Measurements from ENCODE around the gene DEF6. TPM values are rescaled to one million over a fixed set of nuclear protein-coding genes. Genes with fewer than 3 reads are reported as not detected.

The DEF6 gene
- total and polyA plus RNA-seq, 2 experiments from 2014 or later: 5.1 to 7.2 TPM

DNA sequence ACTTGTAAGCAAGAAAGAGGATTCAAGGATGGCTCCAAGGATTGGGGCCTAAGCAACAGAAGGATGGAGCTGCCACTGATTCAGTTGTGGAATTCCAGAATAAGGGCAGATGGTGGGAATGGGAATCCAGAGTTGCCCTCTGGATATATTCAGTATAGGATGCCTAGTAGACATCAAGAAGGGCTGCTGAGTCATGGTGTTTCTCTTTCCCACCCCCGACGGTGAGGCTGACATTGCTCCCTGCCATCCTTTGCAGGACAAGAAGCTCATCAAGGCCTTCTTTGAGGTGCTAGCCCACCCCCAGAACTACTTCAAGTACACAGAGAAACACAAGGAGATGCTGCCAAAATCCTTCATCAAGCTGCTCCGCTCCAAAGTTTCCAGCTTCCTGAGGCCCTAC lies 49.3 kb upstream of the DEF6 start (continued):
- no peak for TF ChIP-seq ZNF462 (CRISPR knock-in tag; IDR thresholded peaks at IDR 0.05)
- TF ChIP-seq NANOG (IDR thresholded peaks at IDR 0.05; ENCODE audit: borderline replicate concordance): no peak
- TF ChIP-seq EZH2phosphoT487 (IDR thresholded peaks at IDR 0.05; ENCODE audit: unreplicated experiment): no peak
- no peak for TF ChIP-seq EZH2 (IDR thresholded peaks at IDR 0.05; ENCODE audit: low read depth, unreplicated experiment)
- TF ChIP-seq, protein P1, sequence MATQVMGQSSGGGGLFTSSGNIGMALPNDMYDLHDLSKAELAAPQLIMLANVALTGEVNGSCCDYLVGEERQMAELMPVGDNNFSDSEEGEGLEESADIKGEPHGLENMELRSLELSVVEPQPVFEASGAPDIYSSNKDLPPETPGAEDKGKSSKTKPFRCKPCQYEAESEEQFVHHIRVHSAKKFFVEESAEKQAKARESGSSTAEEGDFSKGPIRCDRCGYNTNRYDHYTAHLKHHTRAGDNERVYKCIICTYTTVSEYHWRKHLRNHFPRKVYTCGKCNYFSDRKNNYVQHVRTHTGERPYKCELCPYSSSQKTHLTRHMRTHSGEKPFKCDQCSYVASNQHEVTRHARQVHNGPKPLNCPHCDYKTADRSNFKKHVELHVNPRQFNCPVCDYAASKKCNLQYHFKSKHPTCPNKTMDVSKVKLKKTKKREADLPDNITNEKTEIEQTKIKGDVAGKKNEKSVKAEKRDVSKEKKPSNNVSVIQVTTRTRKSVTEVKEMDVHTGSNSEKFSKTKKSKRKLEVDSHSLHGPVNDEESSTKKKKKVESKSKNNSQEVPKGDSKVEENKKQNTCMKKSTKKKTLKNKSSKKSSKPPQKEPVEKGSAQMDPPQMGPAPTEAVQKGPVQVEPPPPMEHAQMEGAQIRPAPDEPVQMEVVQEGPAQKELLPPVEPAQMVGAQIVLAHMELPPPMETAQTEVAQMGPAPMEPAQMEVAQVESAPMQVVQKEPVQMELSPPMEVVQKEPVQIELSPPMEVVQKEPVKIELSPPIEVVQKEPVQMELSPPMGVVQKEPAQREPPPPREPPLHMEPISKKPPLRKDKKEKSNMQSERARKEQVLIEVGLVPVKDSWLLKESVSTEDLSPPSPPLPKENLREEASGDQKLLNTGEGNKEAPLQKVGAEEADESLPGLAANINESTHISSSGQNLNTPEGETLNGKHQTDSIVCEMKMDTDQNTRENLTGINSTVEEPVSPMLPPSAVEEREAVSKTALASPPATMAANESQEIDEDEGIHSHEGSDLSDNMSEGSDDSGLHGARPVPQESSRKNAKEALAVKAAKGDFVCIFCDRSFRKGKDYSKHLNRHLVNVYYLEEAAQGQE (IDR thresholded peaks at IDR 0.05; ENCODE audit: unreplicated experiment): no peak
- no peak for TF ChIP-seq CTCF (conservative IDR thresholded peaks at IDR 0.05; ENCODE audit: low read depth in 2 of 2)

All from GM23338 (cell line).